ENCODE results near the gene PARD3. TPM values are rescaled to one million over a fixed set of nuclear protein-coding genes. Genes with fewer than 3 reads are reported as not detected.

PARD3 gene
- total and polyA plus RNA-seq, 4 experiments from 2014 or later, result 0.13 to 0.25 TPM; not detected in 2

- peaks cover 21 to 22% of the 10 kb centered on the region in 2 donors for H3K27me3 Mint-ChIP-seq
- no peak overlapping the region for H3K4me3 ChIP-seq (ENCODE audit: low read length in 2 of 2)
Observed at GRCh38 chr10:34808336-34808735, 6.8 kb downstream of the PARD3 start.

GRCh38 chr10:34804306-34804705 lies 10.8 kb downstream of the PARD3 start:
- H3K4me1 Mint-ChIP-seq, result peaks cover 0 to 3% (median 2%) of the 10 kb centered on the region in 4 donors
- Histone ChIP-seq H3K36me3 (ENCODE audit: insufficient read depth, low read length) (no peaks in the 10 kb centered on the region), H3K27me3 (ENCODE audit: insufficient read depth, low read length) (no peaks in the 10 kb centered on the region), H3K27ac (ENCODE audit: low read depth, low read length) (no peak overlapping the region), H3K4me1 (ENCODE audit: insufficient read depth, low read length) (no peaks in the 10 kb centered on the region), H3K4me3 (ENCODE audit: low read length in 2 of 2) (no peak overlapping the region), H3K9me3 (ENCODE audit: control insufficient read depth in 1 of 2, low read length in 2 of 2) (no peaks in the 10 kb centered on the region)
- peaks cover 3 to 4% of the 10 kb centered on the region in 2 donors for H3K27me3 Mint-ChIP-seq
- CTCF ChIA-PET (ENCODE audit: partially characterized antibody), result no interaction called here
- no peaks in the 10 kb centered on the region for H3K36me3 Mint-ChIP-seq
- peaks cover 0 to 2% (median 0%) of the 10 kb centered on the region in 8 donors for H3K9me3 Mint-ChIP-seq
- POLR2A ChIA-PET (ENCODE audit: partially characterized antibody), result no interaction called here
- H3K4me3 Mint-ChIP-seq, result no peak overlapping the region
- DNase-seq, result no peak
- no peak overlapping the region for H3K27ac Mint-ChIP-seq
- intact Hi-C loops (cut with micrococcal nuclease), result no loop called here

More at GRCh38 chr10:34808336-34808735, 6.8 kb downstream of the PARD3 start:
- no peak overlapping the region for H3K27ac Mint-ChIP-seq
- H3K27me3 ChIP-seq (ENCODE audit: insufficient read depth, low read length), result peaks cover 2% of the 10 kb centered on the region
- H3K4me1 ChIP-seq (ENCODE audit: insufficient read depth, low read length), result no peaks in the 10 kb centered on the region
- no peaks in the 10 kb centered on the region for H3K9me3 ChIP-seq (ENCODE audit: control insufficient read depth in 1 of 2, low read length in 2 of 2)
- CTCF ChIA-PET (ENCODE audit: partially characterized antibody), result no interaction called here
- POLR2A ChIA-PET (ENCODE audit: partially characterized antibody), result no interaction called here
- H3K36me3 ChIP-seq (ENCODE audit: insufficient read depth, low read length), result no peaks in the 10 kb centered on the region
- peaks cover 0 to 5% (median 3%) of the 10 kb centered on the region in 4 donors for H3K4me1 Mint-ChIP-seq
- H3K27ac ChIP-seq (ENCODE audit: low read depth, low read length), result no peak overlapping the region
- H3K36me3 Mint-ChIP-seq, result no peaks in the 10 kb centered on the region
- H3K9me3 Mint-ChIP-seq, result peaks cover 0 to 2% (median 0%) of the 10 kb centered on the region in 8 donors
- DNase-seq, result no peak
- no peak overlapping the region for H3K4me3 Mint-ChIP-seq
- intact Hi-C loops (cut with micrococcal nuclease), result no loop called here

GRCh38 chr10:34802692-34803091 lies 12.4 kb downstream of the PARD3 start:
- Mint-ChIP-seq H3K9me3 (peaks cover 0 to 3% (median 0%) of the 10 kb centered on the region in 8 donors), H3K27ac (no peak overlapping the region), H3K4me3 (no peak overlapping the region), H3K4me1 (no peaks in the 10 kb centered on the region), H3K27me3 (peaks cover 0 to 2% of the 10 kb centered on the region in 2 donors), H3K36me3 (no peaks in the 10 kb centered on the region)
- POLR2A ChIA-PET (ENCODE audit: partially characterized antibody), result interaction anchor here (0.7 kb wide), 1 partner anchor 11 kb away, joined by 3 read pairs; no protein-coding TSS in a partner anchor
- Histone ChIP-seq H3K9me3 (ENCODE audit: control insufficient read depth in 1 of 2, low read length in 2 of 2) (no peaks in the 10 kb centered on the region), H3K4me1 (ENCODE audit: insufficient read depth, low read length) (no peaks in the 10 kb centered on the region), H3K36me3 (ENCODE audit: insufficient read depth, low read length) (no peaks in the 10 kb centered on the region), H3K4me3 (ENCODE audit: low read length in 2 of 2) (no peak overlapping the region), H3K27ac (ENCODE audit: low read depth, low read length) (no peak overlapping the region), H3K27me3 (ENCODE audit: insufficient read depth, low read length) (no peaks in the 10 kb centered on the region)
- intact Hi-C loops (cut with micrococcal nuclease), result no loop called here
- CTCF ChIA-PET (ENCODE audit: partially characterized antibody), result no interaction called here
- no peak for DNase-seq

- no peaks in the 10 kb centered on the region for H3K36me3 ChIP-seq (ENCODE audit: insufficient read depth, low read length)
- H3K36me3 Mint-ChIP-seq, result no peaks in the 10 kb centered on the region
- ChIA-PET POLR2A (ENCODE audit: partially characterized antibody) (no interaction called here), CTCF (ENCODE audit: partially characterized antibody) (no interaction called here)
- no peaks in the 10 kb centered on the region for H3K4me1 Mint-ChIP-seq
- no peak overlapping the region for H3K27ac Mint-ChIP-seq
- H3K4me3 ChIP-seq (ENCODE audit: low read length in 2 of 2), result no peak overlapping the region
- H3K4me1 ChIP-seq (ENCODE audit: insufficient read depth, low read length), result no peaks in the 10 kb centered on the region
- no peak for DNase-seq
- peaks cover 0 to 2% of the 10 kb centered on the region in 2 donors for H3K27me3 Mint-ChIP-seq
- no peak overlapping the region for H3K27ac ChIP-seq (ENCODE audit: low read depth, low read length)
- no peaks in the 10 kb centered on the region for H3K27me3 ChIP-seq (ENCODE audit: insufficient read depth, low read length)
- no peaks in the 10 kb centered on the region for H3K9me3 ChIP-seq (ENCODE audit: control insufficient read depth in 1 of 2, low read length in 2 of 2)
- H3K9me3 Mint-ChIP-seq, result peaks cover 0 to 3% (median 0%) of the 10 kb centered on the region in 8 donors
- intact Hi-C loops (cut with micrococcal nuclease), result no loop called here
- no peak overlapping the region for H3K4me3 Mint-ChIP-seq
Observed at GRCh38 chr10:34801097-34801733, 13.9 kb downstream of the PARD3 start.

- H3K36me3 Mint-ChIP-seq, result no peaks in the 10 kb centered on the region
Observed at GRCh38 chr10:34800624-34801023, 14.5 kb downstream of the PARD3 start.

GRCh38 chr10:34798654-34799053 lies 16.4 kb downstream of the PARD3 start:
- Mint-ChIP-seq H3K27ac (no peak overlapping the region), H3K4me1 (no peaks in the 10 kb centered on the region), H3K36me3 (no peaks in the 10 kb centered on the region), H3K27me3 (peaks cover 0 to 2% of the 10 kb centered on the region in 2 donors), H3K4me3 (no peak overlapping the region), H3K9me3 (peaks cover 0 to 3% (median 0%) of the 10 kb centered on the region in 8 donors)
- ChIA-PET CTCF (ENCODE audit: partially characterized antibody) (no interaction called here), POLR2A (ENCODE audit: partially characterized antibody) (no interaction called here)
- H3K4me3 ChIP-seq (ENCODE audit: low read length in 2 of 2), result no peak overlapping the region
- DNase-seq, result no peak
- H3K27ac ChIP-seq (ENCODE audit: low read depth, low read length), result no peak overlapping the region
- intact Hi-C loops (cut with micrococcal nuclease), result no loop called here
- H3K4me1 ChIP-seq (ENCODE audit: insufficient read depth, low read length), result no peaks in the 10 kb centered on the region
- no peaks in the 10 kb centered on the region for H3K9me3 ChIP-seq (ENCODE audit: control insufficient read depth in 1 of 2, low read length in 2 of 2)
- H3K36me3 ChIP-seq (ENCODE audit: insufficient read depth, low read length), result no peaks in the 10 kb centered on the region
- H3K27me3 ChIP-seq (ENCODE audit: insufficient read depth, low read length), result no peaks in the 10 kb centered on the region

More at GRCh38 chr10:34800624-34801023, 14.5 kb downstream of the PARD3 start:
- Histone ChIP-seq H3K27me3 (ENCODE audit: insufficient read depth, low read length) (no peaks in the 10 kb centered on the region), H3K9me3 (ENCODE audit: control insufficient read depth in 1 of 2, low read length in 2 of 2) (no peaks in the 10 kb centered on the region), H3K27ac (ENCODE audit: low read depth, low read length) (no peak overlapping the region), H3K4me1 (ENCODE audit: insufficient read depth, low read length) (no peaks in the 10 kb centered on the region), H3K4me3 (ENCODE audit: low read length in 2 of 2) (no peak overlapping the region), H3K36me3 (ENCODE audit: insufficient read depth, low read length) (no peaks in the 10 kb centered on the region)
- H3K9me3 Mint-ChIP-seq, result peaks cover 0 to 5% (median 0%) of the 10 kb centered on the region in 8 donors
- no peak overlapping the region for H3K27ac Mint-ChIP-seq
- H3K27me3 Mint-ChIP-seq, result peaks cover 0 to 2% of the 10 kb centered on the region in 2 donors
- POLR2A ChIA-PET (ENCODE audit: partially characterized antibody), result no interaction called here
- intact Hi-C loops (cut with micrococcal nuclease), result no loop called here
- CTCF ChIA-PET (ENCODE audit: partially characterized antibody), result no interaction called here
- H3K4me1 Mint-ChIP-seq, result no peaks in the 10 kb centered on the region
- no peak for DNase-seq
- H3K4me3 Mint-ChIP-seq, result no peak overlapping the region

GRCh38 chr10:34797155-34797554 lies 17.9 kb downstream of the PARD3 start:
- Histone ChIP-seq H3K9me3 (ENCODE audit: control insufficient read depth in 1 of 2, low read length in 2 of 2) (no peaks in the 10 kb centered on the region), H3K4me1 (ENCODE audit: insufficient read depth, low read length) (no peaks in the 10 kb centered on the region), H3K27me3 (ENCODE audit: insufficient read depth, low read length) (no peaks in the 10 kb centered on the region), H3K4me3 (ENCODE audit: low read length in 2 of 2) (no peak overlapping the region), H3K36me3 (ENCODE audit: insufficient read depth, low read length) (no peaks in the 10 kb centered on the region), H3K27ac (ENCODE audit: low read depth, low read length) (no peak overlapping the region)
- no peaks in the 10 kb centered on the region for H3K4me1 Mint-ChIP-seq
- H3K27me3 Mint-ChIP-seq, result peaks cover 0 to 3% of the 10 kb centered on the region in 2 donors
- H3K36me3 Mint-ChIP-seq, result no peaks in the 10 kb centered on the region
- CTCF ChIA-PET (ENCODE audit: partially characterized antibody), result no interaction called here
- H3K27ac Mint-ChIP-seq, result no peak overlapping the region
- intact Hi-C loops (cut with micrococcal nuclease), result no loop called here
- POLR2A ChIA-PET (ENCODE audit: partially characterized antibody), result no interaction called here
- no peak overlapping the region for H3K4me3 Mint-ChIP-seq
- peaks cover 0 to 4% (median 0%) of the 10 kb centered on the region in 8 donors for H3K9me3 Mint-ChIP-seq
- DNase-seq, result no peak

Measured in CD4-positive, alpha-beta memory T cell (primary cell).